Measurements from ENCODE around the gene GSG1L. TPM values are rescaled to one million over a fixed set of nuclear protein-coding genes. Genes with fewer than 3 reads are reported as not detected.

The GSG1L gene
- polyA plus RNA-seq, 10 donors = 1.6 to 3.7 (median 2.5) TPM

- DNase-seq = no peak
Measured at GRCh38 chr16:27791404-27791719, 272.2 kb downstream of the GSG1L start.

GRCh38 chr16:27790546-27791403 lies 272.7 kb downstream of the GSG1L start:
- DNase-seq = no peak

- DNase-seq = no peak
Measured at GRCh38 chr16:27789595-27790241, 273.8 kb downstream of the GSG1L start.

GRCh38 chr16:27789150-27789549 lies 274.4 kb downstream of the GSG1L start:
- no peak for DNase-seq

- DNase-seq = no peak
Measured at GRCh38 chr16:27787665-27788064, 275.8 kb downstream of the GSG1L start.

GRCh38 chr16:27786923-27787625 lies 276.4 kb downstream of the GSG1L start:
- DNase-seq = no peak

- DNase-seq = no peak
Measured at GRCh38 chr16:27786221-27786922, 277.1 kb downstream of the GSG1L start.

- no peak for DNase-seq
Measured at GRCh38 chr16:27785307-27785678, 278.2 kb downstream of the GSG1L start.

- DNase-seq = no peak
Measured at GRCh38 chr16:27784351-27785306, 278.9 kb downstream of the GSG1L start.

- no peak for DNase-seq
Measured at GRCh38 chr16:27781981-27782880, 281.3 kb downstream of the GSG1L start.

- peak in 2 of 3 donors; percentile 64 to 75 for DNase-seq
Measured at GRCh38 chr16:27781195-27781524, 282.4 kb downstream of the GSG1L start.

- DNase-seq = no peak
Measured at GRCh38 chr16:27780468-27781194, 282.9 kb downstream of the GSG1L start.

- DNase-seq = peak; percentile 37 to 78 (median 60)
Measured at GRCh38 chr16:27779641-27780164, 283.8 kb downstream of the GSG1L start.

- DNase-seq = no peak
Measured at GRCh38 chr16:27778926-27779570, 284.5 kb downstream of the GSG1L start.

GRCh38 chr16:27778171-27778925 lies 285.2 kb downstream of the GSG1L start:
- DNase-seq = no peak

- DNase-seq = no peak
Measured at GRCh38 chr16:27777527-27777926, 286.0 kb downstream of the GSG1L start.

GRCh38 chr16:27776556-27777225 lies 286.8 kb downstream of the GSG1L start:
- DNase-seq = no peak
